ENCODE results near the gene IL20.

- no peak for TF ChIP-seq EZH2 (IDR thresholded peaks at IDR 0.05; ENCODE audit: borderline replicate concordance, control insufficient read depth, low read depth, low read length)
- TF ChIP-seq POLR2A (IDR thresholded peaks at IDR 0.05; ENCODE audit: low read depth, low read length): no peak
- no peak for TF ChIP-seq CHD2 (IDR thresholded peaks at IDR 0.05; ENCODE audit: borderline replicate concordance, low read depth, low read length)
- no peak for TF ChIP-seq FOXM1 (IDR thresholded peaks at IDR 0.05; ENCODE audit: low read depth, low read length)
- TF ChIP-seq, protein P1, sequence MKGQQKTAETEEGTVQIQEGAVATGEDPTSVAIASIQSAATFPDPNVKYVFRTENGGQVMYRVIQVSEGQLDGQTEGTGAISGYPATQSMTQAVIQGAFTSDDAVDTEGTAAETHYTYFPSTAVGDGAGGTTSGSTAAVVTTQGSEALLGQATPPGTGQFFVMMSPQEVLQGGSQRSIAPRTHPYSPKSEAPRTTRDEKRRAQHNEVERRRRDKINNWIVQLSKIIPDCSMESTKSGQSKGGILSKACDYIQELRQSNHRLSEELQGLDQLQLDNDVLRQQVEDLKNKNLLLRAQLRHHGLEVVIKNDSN (IDR thresholded peaks at IDR 0.05; ENCODE audit: borderline replicate concordance, extremely low read length, insufficient read depth, low read depth, low read length): no peak
- no peak for TF ChIP-seq CTCF (IDR thresholded peaks at IDR 0.05 in 2 of 3, conservative IDR thresholded peaks at IDR 0.05 in 1 of 3; ENCODE audit: control insufficient read depth in 2 of 3, extremely low read depth in 1 of 3, insufficient read depth in 1 of 3, low read depth in 3 of 3, low read length in 3 of 3)
- TF ChIP-seq CREM (IDR thresholded peaks at IDR 0.05; ENCODE audit: low read depth): no peak
Measured at GRCh38 chr1:206904423-206905142, 39.2 kb downstream of the IL20 start.

Measured in GM12878 (cell line).